GM18873 (cell line): ENCODE data around the gene SUCO.
A peak's percentile ranks its signal among the peaks of the same experiment; 100 is the strongest.
"Not testable (repeated sequence)": the region's sequence is repeated elsewhere in the genome, so short reads cannot be mapped to it uniquely, and the experiment has no call there.

Experiments
- ATAC-seq: cut with Tn5 transposase; IDR thresholded peaks from one replicate; pipeline ENCODE4 v1.9.1; 2021; ENCODE audit warnings: mild to moderate bottlenecking, moderate library complexity, moderate number of reproducible peaks; ENCODE audit not compliant: unreplicated experiment, low FRiP score

Gene SUCO

GRCh38 chr1:172605641-172606040, 72.7 kb downstream of the SUCO start:
- no peak for ATAC-seq

- ATAC-seq = no peak
Measured at GRCh38 chr1:172607145-172607544, 74.2 kb downstream of the SUCO start.

GRCh38 chr1:172608098-172608601, 75.2 kb downstream of the SUCO start:
- ATAC-seq = no peak

GRCh38 chr1:172609528-172609927, 76.6 kb downstream of the SUCO start:
- no peak for ATAC-seq

GRCh38 chr1:172612478-172612877, 79.5 kb downstream of the SUCO start:
- ATAC-seq = no peak

- ATAC-seq = no peak
Measured at GRCh38 chr1:172613294-172613693, 80.3 kb downstream of the SUCO start.

GRCh38 chr1:172616195-172616594, 83.2 kb downstream of the SUCO start:
- no peak for ATAC-seq

GRCh38 chr1:172616636-172617035, 83.7 kb downstream of the SUCO start:
- no peak for ATAC-seq

- not testable (repeated sequence) for ATAC-seq
Measured at GRCh38 chr1:172620603-172621002, 87.7 kb downstream of the SUCO start.

- no peak for ATAC-seq
Measured at GRCh38 chr1:172622541-172622940, 89.6 kb downstream of the SUCO start.

- no peak for ATAC-seq
Measured at GRCh38 chr1:172623748-172624147, 90.8 kb downstream of the SUCO start.

GRCh38 chr1:172626845-172627244, 93.9 kb downstream of the SUCO start:
- no peak for ATAC-seq

- no peak for ATAC-seq
Measured at GRCh38 chr1:172627702-172628101, 94.8 kb downstream of the SUCO start.

- ATAC-seq = no peak
Measured at GRCh38 chr1:172628401-172628800, 95.5 kb downstream of the SUCO start.

- ATAC-seq = no peak
Measured at GRCh38 chr1:172629170-172629569, 96.2 kb downstream of the SUCO start.

GRCh38 chr1:172629638-172630037, 96.7 kb downstream of the SUCO start:
- no peak for ATAC-seq

GRCh38 chr1:172630056-172630818, 97.3 kb downstream of the SUCO start:
- no peak for ATAC-seq

- ATAC-seq = no peak
Measured at GRCh38 chr1:172630868-172631267, 97.9 kb downstream of the SUCO start.

GRCh38 chr1:172637522-172637921, 104.6 kb downstream of the SUCO start:
- ATAC-seq = no peak

GRCh38 chr1:172638249-172638648, 105.3 kb downstream of the SUCO start:
- no peak for ATAC-seq

- peak; percentile 90 for ATAC-seq
Measured at GRCh38 chr1:172638885-172639831, 106.2 kb downstream of the SUCO start.
